NCI-H128 (cell line): ENCODE results near the gene HOXA6.
A peak's percentile ranks its signal among the peaks of the same experiment; 100 is the strongest.

ENCODE experiments used
- DNase-seq: peaks from one replicate; lab custom pipeline; 2025; ENCODE audit not compliant: unreplicated experiment; lab: John Stamatoyannopoulos, UW

The HOXA6 gene

GRCh38 chr7:27173956-27174873, 26.6 kb upstream of the HOXA6 start, which contains the start of gene HOXA10:
TSS of gene HOXA10 (minus strand) at chr7:27174320. CDS start at chr7:27174306, 14 bp downstream.
- peak; percentile 62 for DNase-seq

GRCh38 chr7:27173511-27173955, 26.0 kb upstream of the HOXA6 start:
- no peak for DNase-seq

- no peak for DNase-seq
These were observed 25.4 kb upstream of the HOXA6 start for GRCh38 chr7:27172823-27173510.

- no peak for DNase-seq
These were observed 24.8 kb upstream of the HOXA6 start for GRCh38 chr7:27172315-27172774.

GRCh38 chr7:27171637-27172314, 24.2 kb upstream of the HOXA6 start:
- DNase-seq, result no peak

- no peak for DNase-seq
These were observed 23.7 kb upstream of the HOXA6 start for GRCh38 chr7:27171325-27171636.

- no peak for DNase-seq
These were observed 23.1 kb upstream of the HOXA6 start for GRCh38 chr7:27170426-27171324.

GRCh38 chr7:27169658-27170425, 22.3 kb upstream of the HOXA6 start:
- DNase-seq, result peak; percentile 57

GRCh38 chr7:27168265-27168947, 20.8 kb upstream of the HOXA6 start:
- DNase-seq, result peak; percentile 49

GRCh38 chr7:27167916-27168264, 20.3 kb upstream of the HOXA6 start:
- DNase-seq, result no peak

GRCh38 chr7:27166531-27167505, 19.2 kb upstream of the HOXA6 start:
- no peak for DNase-seq

GRCh38 chr7:27165996-27166530, 18.5 kb upstream of the HOXA6 start:
- DNase-seq, result no peak

GRCh38 chr7:27165089-27165995, 17.8 kb upstream of the HOXA6 start, which contains the start of gene HOXA9:
TSS of gene HOXA9 (minus strand) at chr7:27165537. CDS start at chr7:27165457, 80 bp downstream.
- DNase-seq, result peak; percentile 85

- no peak for DNase-seq
These were observed 17.0 kb upstream of the HOXA6 start for GRCh38 chr7:27164367-27165088.

GRCh38 chr7:27164045-27164366, 16.4 kb upstream of the HOXA6 start:
- no peak for DNase-seq
